DMS53 (cell line): ENCODE measurements around the gene CCM2.
A peak's percentile ranks its signal among the peaks of the same experiment; 100 is the strongest.

Experiments used
- DNase-seq: peaks from one replicate; lab custom pipeline; 2025; lab: John Stamatoyannopoulos, UW

Gene CCM2

GRCh38 chr7:45000093-45001032 is at the start of gene CCM2:
Gene CCM2, plus strand, starts transcription at chr7:45000201. Its CDS starts 133 bp downstream, at chr7:45000334.
- DNase-seq = peak; percentile 64

- no peak for DNase-seq
Measured at GRCh38 chr7:44953156-44953555, 46.8 kb upstream of the CCM2 start.

- DNase-seq = no peak
Measured at GRCh38 chr7:44955733-44956132, 44.3 kb upstream of the CCM2 start.

- DNase-seq = no peak
Measured at GRCh38 chr7:44956157-44956766, 43.7 kb upstream of the CCM2 start.

- DNase-seq = no peak
Measured at GRCh38 chr7:44958645-44959344, 41.2 kb upstream of the CCM2 start.

GRCh38 chr7:44959433-44959951 is 40.5 kb upstream of the CCM2 start:
- peak; percentile 50 for DNase-seq

- peak; percentile 31 for DNase-seq
Measured at GRCh38 chr7:44960011-44960580, 39.9 kb upstream of the CCM2 start.

- peak; percentile 32 for DNase-seq
Measured at GRCh38 chr7:44961844-44962482, 38.0 kb upstream of the CCM2 start.

- DNase-seq = no peak
Measured at GRCh38 chr7:44962483-44963251, 37.3 kb upstream of the CCM2 start.

GRCh38 chr7:44963364-44964290 is 36.4 kb upstream of the CCM2 start:
- no peak for DNase-seq

- peak; percentile 36 for DNase-seq
Measured at GRCh38 chr7:44964384-44964830, 35.6 kb upstream of the CCM2 start.

GRCh38 chr7:44964831-44965440 is 35.1 kb upstream of the CCM2 start:
- DNase-seq = no peak

- no peak for DNase-seq
Measured at GRCh38 chr7:44965441-44965903, 34.5 kb upstream of the CCM2 start.

- no peak for DNase-seq
Measured at GRCh38 chr7:44965937-44966730, 33.9 kb upstream of the CCM2 start.

GRCh38 chr7:44966731-44967538 is 33.1 kb upstream of the CCM2 start:
- no peak for DNase-seq

- peak; percentile 64 for DNase-seq
Measured at GRCh38 chr7:44967571-44968446, 32.2 kb upstream of the CCM2 start.
